Left lung (tissue), 14 donors: ENCODE measurements around the gene C12orf43. TPM values are rescaled to one million over a fixed set of nuclear protein-coding genes. Genes with fewer than 3 reads are reported as not detected.
"Not testable (repeated sequence)": the region's sequence is repeated elsewhere in the genome, so short reads cannot be mapped to it uniquely, and the experiment has no call there.

ENCODE experiments used
- ATAC-seq: fragments of 200-7000 bp; cut with Tn5 transposase; one replicate; pipeline ENCODE4 v1.9.1; 2020; ENCODE audit warnings: moderate library complexity
- DNase-seq, 4 donors: peaks; one replicate each; pipeline ENCODE4 v3.0.0-alpha.2; 2013 to 2020
- H3K27ac ChIP-seq, 2 donors: fragments of 200-600 bp; sonication (generic) in 1 of 2; one replicate each; pipeline versions ENCODE4 v1.5.0 to v1.8.0; 2020 to 2021
- H3K27me3 ChIP-seq, 2 donors: fragments of 200-600 bp; sonication (generic) in 1 of 2; one replicate each; pipeline versions ENCODE4 v1.5.0 to v1.8.0; 2020 to 2021
- H3K36me3 ChIP-seq, 2 donors: fragments of 200-600 bp; sonication (generic) in 1 of 2; one replicate each; pipeline versions ENCODE4 v1.5.0 to v1.8.0; 2020 to 2021
- H3K4me1 ChIP-seq, 2 donors: fragments of 200-600 bp; one replicate each; pipeline ENCODE4 v1.8.0; 2021
- H3K4me3 ChIP-seq, 2 donors: fragments of 200-600 bp; sonication (generic) in 1 of 2; one replicate each; pipeline versions ENCODE4 v1.5.0 to v1.8.0; 2020 to 2021; ENCODE audit warnings: mild to moderate bottlenecking in 1 of 2
- H3K9me3 ChIP-seq, 2 donors: fragments of 200-600 bp; sonication (generic) in 1 of 2; one replicate each; pipeline versions ENCODE4 v1.5.0 to v1.8.0; 2020 to 2021
- CTCF ChIP-seq, 2 donors: fragments of 200-600 bp; sonication (generic) in 1 of 2; IDR thresholded peaks; one replicate each; pipeline versions ENCODE4 v1.5.0 to v1.8.0; 2021; ENCODE audit warnings: antibody characterized with exemption in 2 of 2
- intact Hi-C, 2 donors: fragments of 100-400 bp; cut with DNase I; formaldehyde crosslinking; loops; one replicate each; pipeline versions ENCODE4 v1.11.2 to v1.14.2; 2022
- long read RNA-seq, 12 donors: library from polyadenylated mRNA in 2 of 12; unstranded in 2 of 12; transcript quantifications; one replicate each; pipeline ENCODE4 v2.0.0 and lab custom pipeline, GENCODE V29; 2019 to 2026
- polyA plus RNA-seq, 6 donors: library from polyadenylated mRNA; unstranded; fragments of 120-200 nt; gene quantifications; one replicate each; pipeline ENCODE4 v1.2.1, GENCODE V29; 2013; ENCODE audit not compliant: insufficient read length in 6 of 6
- total RNA-seq, 2 donors: library from RNA; stranded (reverse); fragmentation: NEBNext Ultra II Directional; extraction: Animal tissue kit (Norgen Biotek cat#: 25700); gene quantifications; one replicate each; pipeline ENCODE4 v1.2.1, GENCODE V29; 2021
- donor health status: DM: no; HTN: yes; CAD: no.
- donor health status: DM: no; HTN: no; CAD: no.

Gene C12orf43, protein sequence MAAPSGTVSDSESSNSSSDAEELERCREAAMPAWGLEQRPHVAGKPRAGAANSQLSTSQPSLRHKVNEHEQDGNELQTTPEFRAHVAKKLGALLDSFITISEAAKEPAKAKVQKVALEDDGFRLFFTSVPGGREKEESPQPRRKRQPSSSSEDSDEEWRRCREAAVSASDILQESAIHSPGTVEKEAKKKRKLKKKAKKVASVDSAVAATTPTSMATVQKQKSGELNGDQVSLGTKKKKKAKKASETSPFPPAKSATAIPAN
- total RNA-seq (10 to 100 TPM; 11.9 to 15.7 TPM), polyA plus RNA-seq (10 to 100 TPM; 15.8 to 20.6 (median 17.5) TPM)
- long read RNA-seq, donor 1, full-length matches to known transcripts: 6 of 11 reads
- long read RNA-seq, donor 1, partial matches to known transcripts: 0 of 11 reads
- long read RNA-seq, donor 1, other reads (novel, unspliced or antisense): 5 of 11 reads
- long read RNA-seq, donor 2, full-length matches to known transcripts: 6 of 6 reads
- long read RNA-seq, donor 2, partial matches to known transcripts: 0 of 6 reads
- long read RNA-seq, donor 2, other reads (novel, unspliced or antisense): 0 of 6 reads
- long read RNA-seq, donor 3, full-length matches to known transcripts: 5 of 5 reads
- long read RNA-seq, donor 3, partial matches to known transcripts: 0 of 5 reads
- long read RNA-seq, donor 3, other reads (novel, unspliced or antisense): 0 of 5 reads
- long read RNA-seq, donor 4, full-length matches to known transcripts: 4 of 11 reads
- long read RNA-seq, donor 4, partial matches to known transcripts: 0 of 11 reads
- long read RNA-seq, donor 4, other reads (novel, unspliced or antisense): 7 of 11 reads
- long read RNA-seq, donor 5, partial matches to known transcripts: 0 of 7 reads
- long read RNA-seq, donor 5, other reads (novel, unspliced or antisense): 6 of 7 reads
- long read RNA-seq, donor 6, full-length matches to known transcripts: 8 of 8 reads
- long read RNA-seq, donor 6, partial matches to known transcripts: 0 of 8 reads
- long read RNA-seq, donor 6, other reads (novel, unspliced or antisense): 0 of 8 reads
- long read RNA-seq, donor 7, full-length matches to known transcripts: 3 of 3 reads
- long read RNA-seq, donor 7, partial matches to known transcripts: 0 of 3 reads
- long read RNA-seq, donor 7, other reads (novel, unspliced or antisense): 0 of 3 reads
- long read RNA-seq, donor 8, full-length matches to known transcripts: 2 of 10 reads
- long read RNA-seq, donor 8, partial matches to known transcripts: 8 of 10 reads
- long read RNA-seq, donor 8, other reads (novel, unspliced or antisense): 0 of 10 reads
- long read RNA-seq, donor 9: 0 reads
- long read RNA-seq, donor 10, full-length matches to known transcripts: 5 of 15 reads
- long read RNA-seq, donor 10, partial matches to known transcripts: 0 of 15 reads
- long read RNA-seq, donor 10, other reads (novel, unspliced or antisense): 10 of 15 reads
- long read RNA-seq, donor 11, full-length matches to known transcripts: 6 of 6 reads
- long read RNA-seq, donor 11, partial matches to known transcripts: 0 of 6 reads
- long read RNA-seq, donor 11, other reads (novel, unspliced or antisense): 0 of 6 reads
- long read RNA-seq, donor 12, full-length matches to known transcripts: 4 of 4 reads
- long read RNA-seq, donor 12, partial matches to known transcripts: 0 of 4 reads
- long read RNA-seq, donor 12, other reads (novel, unspliced or antisense): 0 of 4 reads

GRCh38 chr12:121015825-121016766 lies at the start of gene C12orf43:
Gene C12orf43 (minus strand): TSS chr12:121016487. CDS start chr12:121016474, 13 bp downstream.
- peaks cover 0 to 12% of the 10 kb centered on the region in 2 donors for H3K4me1 ChIP-seq
- peak; percentile 85 to 94 (median 93) for DNase-seq
- intact Hi-C loops: no loop called here
- H3K4me3 ChIP-seq: peak within 1 kb of the TSS; percentile 60 to 78
- peak; percentile 100 for ATAC-seq
- H3K36me3 ChIP-seq: peaks cover 0 to 19% of the 10 kb centered on the region in 2 donors
- H3K9me3 ChIP-seq: no peaks in the 10 kb centered on the region
- H3K27ac ChIP-seq: peak within 1 kb of the TSS; percentile 36 to 68
- no peak for TF ChIP-seq CTCF (IDR thresholded peaks at IDR 0.05)
- no peaks in the 10 kb centered on the region for H3K27me3 ChIP-seq

DNA sequence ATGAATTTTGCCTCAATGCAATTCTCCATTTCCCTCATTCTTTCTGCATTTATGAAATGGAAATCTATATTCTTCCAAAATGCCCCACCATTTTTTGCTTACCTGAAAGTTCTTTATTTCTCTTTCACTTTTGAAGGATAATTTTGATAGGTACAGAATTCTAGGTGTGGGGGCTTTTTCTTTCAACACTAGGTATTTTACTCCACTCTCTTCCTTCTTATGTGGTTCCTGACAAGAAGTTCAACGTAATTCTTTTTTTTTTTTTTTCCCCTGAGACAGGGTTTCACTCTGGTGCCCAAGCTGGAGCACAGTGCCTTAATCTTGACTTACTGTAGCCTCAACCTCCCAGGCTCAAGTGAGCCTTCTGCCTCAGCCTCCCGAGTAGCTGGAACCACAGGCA lies 49.1 kb upstream of the C12orf43 start:
- intact Hi-C loops: no loop called here
- Histone ChIP-seq H3K4me3 (no peak overlapping the region), H3K9me3 (no peaks in the 10 kb centered on the region), H3K27ac (no peak overlapping the region), H3K4me1 (peaks cover 0 to 8% of the 10 kb centered on the region in 2 donors), H3K27me3 (no peaks in the 10 kb centered on the region), H3K36me3 (no peaks in the 10 kb centered on the region)
- DNase-seq (no peak), ATAC-seq (no peak)
- no peak for TF ChIP-seq CTCF (IDR thresholded peaks at IDR 0.05)

DNA sequence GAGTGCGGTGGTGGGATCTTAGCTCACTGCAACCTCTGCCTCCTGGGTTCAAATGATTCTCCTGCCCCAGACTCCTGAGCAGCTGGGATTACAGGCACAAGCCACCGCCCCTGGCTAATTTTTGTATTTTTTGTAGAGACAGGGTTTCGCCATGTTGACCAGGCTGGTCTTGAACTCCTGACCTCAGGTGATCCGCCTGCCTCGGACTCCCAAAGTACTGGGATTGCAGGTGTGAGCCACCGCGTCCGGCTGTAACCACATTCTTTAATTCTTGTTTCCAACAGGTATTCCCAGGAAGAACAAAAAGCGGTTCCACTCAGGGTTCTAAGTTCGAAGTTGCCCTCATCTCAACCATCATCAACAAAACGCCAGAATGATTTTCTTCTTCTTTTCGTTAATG lies 48.3 kb upstream of the C12orf43 start:
- H3K36me3 ChIP-seq, H3K27ac ChIP-seq, H3K4me3 ChIP-seq, ATAC-seq, DNase-seq, H3K9me3 ChIP-seq, intact Hi-C loops, H3K27me3 ChIP-seq: not testable (repeated sequence)
- peaks cover 0 to 15% of the 10 kb centered on the region in 2 donors for H3K4me1 ChIP-seq

- H3K27ac ChIP-seq: no peak overlapping the region
- TF ChIP-seq CTCF (IDR thresholded peaks at IDR 0.05): no peak
- no peaks in the 10 kb centered on the region for H3K27me3 ChIP-seq
- H3K9me3 ChIP-seq: no peaks in the 10 kb centered on the region
- peaks cover 0 to 17% of the 10 kb centered on the region in 2 donors for H3K4me1 ChIP-seq
- intact Hi-C loops: no loop called here
- no peaks in the 10 kb centered on the region for H3K36me3 ChIP-seq
- DNase-seq (no peak), ATAC-seq (no peak)
- H3K4me3 ChIP-seq: no peak overlapping the region
Observed at GRCh38 chr12:121064116-121064515, 47.8 kb upstream of the C12orf43 start.
